B cell (primary cell): ENCODE measurements around the gene TGFBR3. TPM values are rescaled to one million over a fixed set of nuclear protein-coding genes. Genes with fewer than 3 reads are reported as not detected.

Source experiments
- ATAC-seq: fragments of 200-7000 bp; cut with Tn5 transposase; one replicate; pipeline ENCODE4 v1.10.0; 2021; ENCODE audit warnings: low read depth, mild to moderate bottlenecking, moderate number of reproducible peaks, moderate library complexity
- CTCF ChIA-PET: fragments of 350-600 bp; sonication (Branson Sonifier 250); formaldehyde crosslinking; loops from one replicate; lab custom pipeline; 2021; ENCODE audit warnings: antibody characterized with exemption, inconsistent platforms; lab: Charles Lee
- POLR2A ChIA-PET: fragments of 350-600 bp; sonication (Branson Sonifier 250); formaldehyde crosslinking; loops from one replicate; lab custom pipeline; 2021; ENCODE audit warnings: antibody characterized with exemption; lab: Charles Lee
- DNase-seq: peaks from one replicate; pipeline ENCODE4 v3.0.0; 2013
- H2AFZ ChIP-seq: 2 replicates; pipeline ENCODE4 v1.6.1; 2012; ENCODE audit warnings: mild to moderate bottlenecking, low read depth, low read length; ENCODE audit not compliant: insufficient read depth, poor library complexity, severe bottlenecking
- H3K27ac ChIP-seq, 2 donors: 1 replicate in 1 of 2; 2 replicates in 1 of 2; pipeline ENCODE4 v1.5.1; 2012 to 2013; ENCODE audit warnings: low read length in 2 of 2, mild to moderate bottlenecking in 2 of 2, moderate library complexity in 1 of 2
- H3K27me3 ChIP-seq, 4 experiments: fragments of 200-600 bp in 1 of 4; sonication (generic) in 1 of 4; replicated peaks in 1 of 4; 1 replicate in 2 of 4; 2 replicates in 2 of 4; pipeline versions ENCODE4 v1.6.1 to v1.7.0; 2013 to 2016; ENCODE audit warnings: low read length in 3 of 4, mild to moderate bottlenecking in 2 of 4, mixed read lengths in 1 of 4, moderate library complexity in 1 of 4; ENCODE audit not compliant: insufficient read depth in 4 of 4, control insufficient read depth in 3 of 4; ENCODE audit errors: control extremely low read depth in 1 of 4
- H3K36me3 ChIP-seq, 2 experiments: replicated peaks in 1 of 2; 1 replicate in 1 of 2; 2 replicates in 1 of 2; pipeline versions ENCODE4 v1.6.1 to v1.7.1; 2013; ENCODE audit warnings: low read length in 1 of 2; ENCODE audit not compliant: insufficient read depth in 2 of 2, control insufficient read depth in 1 of 2; ENCODE audit errors: control extremely low read depth in 1 of 2, extremely low read depth in 1 of 2
- H3K4me1 ChIP-seq, 2 donors: fragments of 200-600 bp in 1 of 2; sonication (generic) in 1 of 2; 1 replicate in 1 of 2; 2 replicates in 1 of 2; pipeline versions ENCODE4 v1.5.1 to v1.6.1; 2013 to 2017; ENCODE audit warnings: low read length in 2 of 2; ENCODE audit not compliant: control insufficient read depth in 2 of 2, insufficient read depth in 2 of 2
- H3K4me2 ChIP-seq: replicated peaks from 2 replicates; pipeline ENCODE3; 2012; ENCODE audit warnings: mild to moderate bottlenecking, low read depth, low read length; ENCODE audit not compliant: poor library complexity, severe bottlenecking
- H3K4me3 ChIP-seq, 5 experiments: fragments of 200-600 bp in 1 of 5; sonication (generic) in 1 of 5; 1 replicate in 3 of 5; 2 replicates in 2 of 5; pipeline versions ENCODE4 v1.5.1 to v1.7.0; 2011 to 2016; ENCODE audit warnings: low read length in 4 of 5, mild to moderate bottlenecking in 4 of 5, low read depth in 2 of 5, control low read depth in 1 of 5, moderate library complexity in 1 of 5; ENCODE audit not compliant: insufficient read depth in 1 of 5; ENCODE audit errors: control extremely low read depth in 1 of 5, extremely low read depth in 1 of 5
- H3K79me2 ChIP-seq: fragments of 200-600 bp; sonication (generic); one replicate; pipeline ENCODE4 v1.6.0; 2016; ENCODE audit warnings: low read length; ENCODE audit not compliant: control insufficient read depth, insufficient read depth
- H3K9ac ChIP-seq: fragments of 200-600 bp; sonication (generic); 2 replicates; pipeline ENCODE4 v1.6.1; 2017; ENCODE audit warnings: mild to moderate bottlenecking, low read length, moderate library complexity
- H3K9me3 ChIP-seq, 3 donors: one replicate each; pipeline versions ENCODE4 v1.6.1 to v1.7.1; 2013; ENCODE audit warnings: low read length in 2 of 3; ENCODE audit not compliant: control insufficient read depth in 2 of 3, insufficient read depth in 1 of 3; ENCODE audit errors: control extremely low read depth in 1 of 3
- H4K20me1 ChIP-seq: 2 replicates; pipeline ENCODE4 v1.6.0; 2012; ENCODE audit warnings: mild to moderate bottlenecking, low read length; ENCODE audit not compliant: insufficient read depth, control insufficient read depth, poor library complexity, severe bottlenecking
- H3K27ac Mint-ChIP-seq: one replicate; pipeline ENCODE4 v1.8.0; 2021; ENCODE audit warnings: mixed read lengths
- H3K27me3 Mint-ChIP-seq: one replicate; pipeline ENCODE4 v1.8.0; 2021; ENCODE audit warnings: mixed read lengths
- H3K4me1 Mint-ChIP-seq: one replicate; pipeline ENCODE4 v1.8.0; 2021; ENCODE audit warnings: mixed read lengths
- H3K4me3 Mint-ChIP-seq: one replicate; pipeline ENCODE4 v1.8.0; 2021; ENCODE audit warnings: mixed read lengths
- H3K9me3 Mint-ChIP-seq: one replicate; pipeline ENCODE4 v1.8.0; 2022; ENCODE audit warnings: mixed read lengths; ENCODE audit not compliant: insufficient read depth
- CTCF ChIP-seq: fragments of 200-600 bp; IDR thresholded peaks from one replicate; pipeline ENCODE4 v1.8.0; 2022; ENCODE audit warnings: antibody characterized with exemption, mild to moderate bottlenecking
- EZH2 ChIP-seq: IDR thresholded peaks from 2 replicates; pipeline ENCODE4 v1.6.1; 2012; ENCODE audit warnings: borderline replicate concordance, low read depth, mild to moderate bottlenecking, moderate library complexity, low read length; ENCODE audit not compliant: insufficient read depth, poor library complexity, severe bottlenecking
- WGBS: methylation state at CpG from one replicate; pipeline ENCODE4 v1.1.5; 2013; ENCODE audit warnings: missing lambda C conversion rate; ENCODE audit not compliant: insufficient coverage; 5-methylcytosine and 5-hydroxymethylcytosine counted together
- intact Hi-C: fragments of 100-400 bp; cut with micrococcal nuclease; formaldehyde crosslinking; loops from one replicate; pipeline ENCODE4 v1.10.0; 2022
- polyA plus RNA-seq: library from polyadenylated mRNA; depleted of rRNA; stranded (reverse); fragments of >200 nt; gene quantifications from 2 replicates; pipeline ENCODE4 v1.2.3, GENCODE V29; 2012
- total RNA-seq, 2 donors: library from RNA; stranded (reverse); fragments of 120-200 nt in 1 of 2; gene quantifications; 1 replicate in 1 of 2; 2 replicates in 1 of 2; pipeline versions ENCODE4 v1.2.3 to v1.2.4, GENCODE V29; 2013 to 2022

TGFBR3 gene
- total and polyA plus RNA-seq, 2 donors (not counting 1 experiment from before 2014, with no cell fraction given), result 0.10 to 0.12 TPM

GRCh38 chr1:91753878-91754277 lies 132.1 kb downstream of the TGFBR3 start:
- ATAC-seq (no peak), DNase-seq (no peak)
- no peak overlapping the region for H3K27ac ChIP-seq

GRCh38 chr1:91752324-91752723 lies 133.6 kb downstream of the TGFBR3 start:
- no peaks in the 10 kb centered on the region for H3K9me3 ChIP-seq
- H3K27me3 Mint-ChIP-seq, result no peaks in the 10 kb centered on the region
- H3K4me2 ChIP-seq, result no peak overlapping the region
- no peaks in the 10 kb centered on the region for H3K79me2 ChIP-seq
- ChIA-PET CTCF (no interaction called here), POLR2A (no interaction called here)
- no peaks in the 10 kb centered on the region for H3K4me1 ChIP-seq
- H3K9ac ChIP-seq, result no peak overlapping the region
- H3K27me3 ChIP-seq, result no peaks in the 10 kb centered on the region
- H3K4me1 Mint-ChIP-seq, result peaks cover 7% of the 10 kb centered on the region
- TF ChIP-seq CTCF (no peak), EZH2 (no peak)
- H3K4me3 Mint-ChIP-seq, result no peak overlapping the region
- H4K20me1 ChIP-seq, result no peaks in the 10 kb centered on the region
- H3K36me3 ChIP-seq, result no peaks in the 10 kb centered on the region
- no CpG with 5 or more reads among the region's 2 CpGs for WGBS
- intact Hi-C loops, result no loop called here
- no peak overlapping the region for H3K27ac Mint-ChIP-seq
- H3K27ac ChIP-seq, result no peak overlapping the region
- ATAC-seq (no peak), DNase-seq (no peak)
- H3K9me3 Mint-ChIP-seq, result no peaks in the 10 kb centered on the region
- no peak overlapping the region for H3K4me3 ChIP-seq
- H2AFZ ChIP-seq, result no peak overlapping the region

More at GRCh38 chr1:91753878-91754277, 132.1 kb downstream of the TGFBR3 start:
- Mint-ChIP-seq H3K27me3 (no peaks in the 10 kb centered on the region), H3K4me3 (no peak overlapping the region), H3K4me1 (peaks cover 7% of the 10 kb centered on the region), H3K27ac (no peak overlapping the region), H3K9me3 (no peaks in the 10 kb centered on the region)
- Histone ChIP-seq H3K4me3 (no peak overlapping the region), H3K36me3 (no peaks in the 10 kb centered on the region), H3K9ac (no peak overlapping the region), H4K20me1 (no peaks in the 10 kb centered on the region), H3K4me2 (no peak overlapping the region), H3K4me1 (no peaks in the 10 kb centered on the region), H3K79me2 (no peaks in the 10 kb centered on the region), H3K27me3 (no peaks in the 10 kb centered on the region), H3K9me3 (no peaks in the 10 kb centered on the region), H2AFZ (no peak overlapping the region)
- CTCF ChIA-PET, result no interaction called here
- POLR2A ChIA-PET, result no interaction called here
- 60% methylated on average over 1 of the region's 3 CpGs for WGBS
- TF ChIP-seq CTCF, result no peak
- TF ChIP-seq EZH2, result no peak
- intact Hi-C loops, result no loop called here
